Natural killer cell (primary cell): ENCODE measurements around the gene FUT1. TPM values are rescaled to one million over a fixed set of nuclear protein-coding genes. Genes with fewer than 3 reads are reported as not detected.

Experiments
- total RNA-seq, 4 donors: library from RNA; stranded (reverse); fragments of 120-200 nt in 1 of 4; gene quantifications; one replicate each; pipeline versions ENCODE4 v1.2.3 to v1.2.4, GENCODE V29; 2013 to 2022

Gene FUT1
- total RNA-seq, 3 donors from 2014 or later (not counting 1 experiment from before 2014, with no cell fraction given): 0.18 TPM; not detected in 2

Other genes starting within 250 kb of the FUT1 start
- 1 to 10 TPM in 2 of 3 donors, under 1 TPM in 1; 0.64 to 2.9 (median 1.9) TPM for gene LMTK3, start 240.8 kb downstream of the FUT1 start, total RNA-seq
- gene SULT2B1, start 200.5 kb downstream of the FUT1 start, total RNA-seq: under 1 TPM in 1 of 3 donors, not detected in 2; 0.40 TPM
- not detected for gene SPACA4, start 145.9 kb downstream of the FUT1 start, total RNA-seq
- gene FAM83E, start 137.6 kb downstream of the FUT1 start, total RNA-seq: 1 to 10 TPM in 2 of 3 donors, under 1 TPM in 1; 0.70 to 1.3 (median 1.1) TPM
- gene RPL18, start 133.5 kb downstream of the FUT1 start, total RNA-seq: 1,000 to 10,000 TPM in 2 of 3 donors, 100 to 1,000 TPM in 1; 900 to 1,086 (median 1,066) TPM
- gene SPHK2, start 133.1 kb downstream of the FUT1 start, total RNA-seq: 10 to 100 TPM; 18.6 to 28.3 (median 23.2) TPM
- gene DBP, start 115.3 kb downstream of the FUT1 start, total RNA-seq: 10 to 100 TPM; 16.4 to 31.2 (median 24.3) TPM
- 10 to 100 TPM in 2 of 3 donors, 1 to 10 TPM in 1; 9.2 to 11.9 (median 11.0) TPM for gene CA11, start 106.5 kb downstream of the FUT1 start, total RNA-seq
- gene NTN5, start 79.6 kb downstream of the FUT1 start, total RNA-seq: 1 to 10 TPM; 1.3 to 3.4 (median 2.1) TPM
- gene FUT2, start 56.7 kb downstream of the FUT1 start, total RNA-seq: not detected
- gene MAMSTR, start 32.9 kb downstream of the FUT1 start, total RNA-seq: 1 to 10 TPM in 1 of 3 donors, under 1 TPM in 2; 0.56 to 1.2 (median 0.98) TPM
- gene RASIP1, start 12.0 kb downstream of the FUT1 start, total RNA-seq: not detected
- not detected for gene IZUMO1, start 5.7 kb downstream of the FUT1 start, total RNA-seq
- gene FGF21, start 2.9 kb upstream of the FUT1 start, total RNA-seq: not detected
- 10 to 100 TPM; 11.4 to 14.5 (median 12.1) TPM for gene BCAT2, start 58.4 kb upstream of the FUT1 start, total RNA-seq
- under 1 TPM in 1 of 3 donors, not detected in 2; 0.75 TPM for gene HSD17B14, start 83.8 kb upstream of the FUT1 start, total RNA-seq
- gene PLEKHA4, start 116.0 kb upstream of the FUT1 start, total RNA-seq: 1 to 10 TPM; 2.5 to 6.5 (median 5.2) TPM
- gene PPP1R15A, start 119.8 kb upstream of the FUT1 start, total RNA-seq: 1,000 to 10,000 TPM in 2 of 3 donors, 100 to 1,000 TPM in 1; 942 to 1,308 (median 1,174) TPM
- not detected for gene TULP2, start 146.1 kb upstream of the FUT1 start, total RNA-seq
- 100 to 1,000 TPM; 163 to 192 (median 171) TPM for gene NUCB1, start 147.7 kb upstream of the FUT1 start, total RNA-seq
- not detected for gene DHDH, start 181.1 kb upstream of the FUT1 start, total RNA-seq
- gene BAX, start 202.2 kb upstream of the FUT1 start, total RNA-seq: 100 to 1,000 TPM; 117 to 133 (median 120) TPM
- gene FTL, start 212.7 kb upstream of the FUT1 start, total RNA-seq: 1,000 to 10,000 TPM in 2 of 3 donors, 100 to 1,000 TPM in 1; 554 to 1,168 (median 1,024) TPM
- gene GYS1, start 240.7 kb upstream of the FUT1 start, total RNA-seq: 10 to 100 TPM; 31.6 to 34.5 (median 34.4) TPM
- 10 to 100 TPM; 23.6 to 28.3 (median 26.5) TPM for gene RUVBL2, start 241.2 kb upstream of the FUT1 start, total RNA-seq